Astrocyte (in vitro differentiated cells and primary cell): ENCODE data around the gene AQP2.

Source experiments
- CTCF ChIP-seq: IDR thresholded peaks from 2 replicates; pipeline ENCODE4 v1.5.1; 2011; ENCODE audit warnings: low read depth, mild to moderate bottlenecking, inconsistent platforms, low read length, moderate library complexity; ENCODE audit not compliant: insufficient read depth
- EZH2 ChIP-seq: IDR thresholded peaks from 2 replicates; pipeline ENCODE4 v1.6.1; 2012; ENCODE audit warnings: mild to moderate bottlenecking, low read length, inconsistent platforms; ENCODE audit not compliant: insufficient read depth

- no peak for TF ChIP-seq CTCF
- TF ChIP-seq EZH2 = no peak
Measured at GRCh38 chr12:49907352-49907751, 43.2 kb upstream of the AQP2 start.
